GM12878 (cell line): ENCODE results near the gene OGFOD2. TPM values are rescaled to one million over a fixed set of nuclear protein-coding genes. Genes with fewer than 3 reads are reported as not detected.
A peak's percentile ranks its signal among the peaks of the same experiment; 100 is the strongest.

ENCODE experiments used
- ATAC-seq: fragments of 200-7000 bp; cut with Tn5 transposase; 3 replicates; pipeline ENCODE4 v1.9.1; 2020; ENCODE audit warnings: mild to moderate bottlenecking, moderate library complexity
- BruUV-seq: library from RNA; stranded (reverse); fragments of 400-500 nt; replicated peaks from 2 replicates; lab custom pipeline; 2021; lab: Mats Ljungman, UMichigan
- CTCF ChIA-PET: fragments of 300-600 bp; sonication (Branson Sonifier 250); formaldehyde crosslinking; extraction: SDS; loops from one replicate; lab custom pipeline; 2021; ENCODE audit warnings: inconsistent platforms; lab: Yijun Ruan, JAX
- POLR2A ChIA-PET: fragments of 350-600 bp; formaldehyde crosslinking; extraction: SDS; loops from one replicate; lab custom pipeline; 2021; ENCODE audit warnings: inconsistent platforms; lab: Charles Lee
- RAD21 ChIA-PET: fragments of 300-600 bp; sonication (Branson Sonifier 250); formaldehyde crosslinking; loops from one replicate; lab custom pipeline; 2023; ENCODE audit warnings: antibody characterized with exemption; ENCODE audit not compliant: unreplicated experiment; lab: Charles Lee
- SMC1A ChIA-PET: fragments of 300-600 bp; sonication (Branson Sonifier 250); formaldehyde crosslinking; loops from one replicate; lab custom pipeline; 2023; ENCODE audit not compliant: unreplicated experiment, uncharacterized antibody; lab: Charles Lee
- DNase-seq: peaks from one replicate; pipeline ENCODE4 v3.0.0-alpha.2; 2011; ENCODE audit warnings: low read depth, low spot score
- FAIRE-seq: peaks from 3 replicates; lab custom pipeline; 2011; peaks lifted over from hg19 to GRCh38; lab: Jason Lieb, UNC
- H2AFZ ChIP-seq: 2 replicates; pipeline ENCODE4 v1.6.0; 2011; ENCODE audit warnings: low read depth, low read length, control low read depth; ENCODE audit not compliant: control insufficient read depth
- H3K27ac ChIP-seq: 2 replicates; pipeline ENCODE4 v1.5.1; 2011; ENCODE audit warnings: control low read depth; ENCODE audit not compliant: control insufficient read depth, insufficient read depth
- H3K27me3 ChIP-seq, 2 experiments: replicated peaks in 1 of 2; 2 replicates each; pipeline versions ENCODE4 v1.6.0 to v1.6.1; 2011; ENCODE audit warnings: low read length in 1 of 2; ENCODE audit not compliant: control insufficient read depth in 2 of 2, insufficient read depth in 2 of 2
- H3K36me3 ChIP-seq, 2 experiments: 2 replicates each; pipeline ENCODE4 v1.5.1; 2011; ENCODE audit warnings: low read length in 1 of 2; ENCODE audit not compliant: control insufficient read depth in 2 of 2, insufficient read depth in 2 of 2
- H3K4me1 ChIP-seq: 2 replicates; pipeline ENCODE4 v1.6.1; 2011; ENCODE audit warnings: mild to moderate bottlenecking, low read length, moderate library complexity, mixed read lengths; ENCODE audit not compliant: control insufficient read depth, insufficient read depth
- H3K4me2 ChIP-seq: 2 replicates; pipeline ENCODE4 v1.6.0; 2011; ENCODE audit warnings: control low read depth; ENCODE audit not compliant: control insufficient read depth, insufficient read depth
- H3K4me3 ChIP-seq: fragments of 200-600 bp; sonication (generic); 2 replicates; pipeline ENCODE4 v1.5.1; 2016
- H3K79me2 ChIP-seq: 2 replicates; pipeline ENCODE4 v1.6.0; 2011; ENCODE audit warnings: low read length; ENCODE audit not compliant: control insufficient read depth, insufficient read depth
- H3K9ac ChIP-seq: 2 replicates; pipeline ENCODE4 v1.8.0; 2011; ENCODE audit warnings: low read length, control low read depth, mixed read lengths; ENCODE audit not compliant: control insufficient read depth, insufficient read depth
- H3K9me3 ChIP-seq: replicated peaks from 3 replicates; pipeline ENCODE4 v1.5.1; 2011; ENCODE audit warnings: mild to moderate bottlenecking, low read length; ENCODE audit not compliant: control insufficient read depth, insufficient read depth
- H4K20me1 ChIP-seq: 2 replicates; pipeline ENCODE4 v1.6.0; 2011; ENCODE audit not compliant: control insufficient read depth, insufficient read depth
- ATF7 ChIP-seq: fragments of 450-650 bp; IDR thresholded peaks from 2 replicates; pipeline ENCODE4 v1.6.1; 2016; ENCODE audit warnings: low read depth, mild to moderate bottlenecking
- BCL11A ChIP-seq: IDR thresholded peaks from 2 replicates; pipeline ENCODE4 v1.6.1; 2011; ENCODE audit warnings: low read depth, low read length
- BRCA1 ChIP-seq: IDR thresholded peaks from 2 replicates; pipeline ENCODE4 v1.6.1; 2011; ENCODE audit warnings: low read depth, low read length, improper control_type of control experiment
- CHD2 ChIP-seq: IDR thresholded peaks from 2 replicates; pipeline ENCODE4 v1.6.1; 2011; ENCODE audit warnings: low read depth, low read length, improper control_type of control experiment, borderline replicate concordance
- GATAD2B ChIP-seq: fragments of 450-650 bp; conservative IDR thresholded peaks from 2 replicates; pipeline ENCODE4 v1.6.1; 2017; ENCODE audit warnings: low read depth, mild to moderate bottlenecking, moderate library complexity
- HDAC2 ChIP-seq: fragments of 200-600 bp; sonication (generic); IDR thresholded peaks from 2 replicates; pipeline ENCODE4 v1.6.1; 2017
- HDGF ChIP-seq: fragments of 450-650 bp; IDR thresholded peaks from 2 replicates; pipeline ENCODE4 v1.6.1; 2016; ENCODE audit warnings: antibody characterized with exemption
- IKZF1 ChIP-seq: fragments of 450-650 bp; conservative IDR thresholded peaks from 2 replicates; pipeline ENCODE4 v1.6.1; 2017; ENCODE audit warnings: antibody characterized with exemption, mild to moderate bottlenecking
- IRF4 ChIP-seq: IDR thresholded peaks from 2 replicates; pipeline ENCODE4 v1.6.1; 2011; ENCODE audit warnings: low read depth, low read length
- MTA3 ChIP-seq: IDR thresholded peaks from 2 replicates; pipeline ENCODE4 v1.6.1; 2012; ENCODE audit warnings: low read length, inconsistent platforms, borderline replicate concordance
- MYB ChIP-seq: fragments of 150-350 bp; IDR thresholded peaks from 2 replicates; pipeline ENCODE4 v1.6.1; 2014; ENCODE audit warnings: mild to moderate bottlenecking, low read depth, low read length, borderline replicate concordance
- NFIC ChIP-seq: IDR thresholded peaks from 2 replicates; pipeline ENCODE4 v1.6.1; 2012; ENCODE audit warnings: low read depth, mild to moderate bottlenecking, inconsistent platforms, low read length, moderate library complexity
- NFYA ChIP-seq: IDR thresholded peaks from 2 replicates; pipeline ENCODE4 v1.6.1; 2011; ENCODE audit warnings: low read depth, mild to moderate bottlenecking, low read length, improper control_type of control experiment, borderline replicate concordance
- NRF1 ChIP-seq: conservative IDR thresholded peaks from 2 replicates; pipeline ENCODE4 v1.6.1; 2011; ENCODE audit warnings: mild to moderate bottlenecking, low read depth, low read length, improper control_type of control experiment
- SIX5 ChIP-seq: IDR thresholded peaks from 2 replicates; pipeline ENCODE4 v1.6.1; 2011; ENCODE audit warnings: mild to moderate bottlenecking, low read depth, low read length, moderate library complexity; ENCODE audit not compliant: severe bottlenecking
- SPI1 ChIP-seq: IDR thresholded peaks from 2 replicates; pipeline ENCODE4 v1.6.1; 2011; ENCODE audit warnings: low read depth, mild to moderate bottlenecking, low read length, moderate library complexity, borderline replicate concordance; ENCODE audit not compliant: insufficient read depth
- TBL1XR1 ChIP-seq: IDR thresholded peaks from 2 replicates; pipeline ENCODE4 v1.6.1; 2012; ENCODE audit warnings: low read depth, low read length, improper control_type of control experiment
- TCF7 ChIP-seq: IDR thresholded peaks from 2 replicates; pipeline ENCODE4 v1.6.1; 2014; ENCODE audit warnings: antibody characterized with exemption, borderline replicate concordance
- ZNF622 ChIP-seq: fragments of 450-650 bp; IDR thresholded peaks from 2 replicates; pipeline ENCODE4 v1.6.1; 2017; ENCODE audit warnings: mild to moderate bottlenecking, inconsistent platforms
- WGBS: methylation state at CpG from one replicate; pipeline ENCODE4 v1.1.6; 2016; ENCODE audit warnings: low lambda C conversion rate; ENCODE audit not compliant: insufficient replicate concordance, insufficient coverage; ENCODE audit errors: missing lambda C conversion rate; 5-methylcytosine and 5-hydroxymethylcytosine counted together
- in situ Hi-C: fragments of 300-500 bp; cut with MboI; formaldehyde crosslinking; loops from 9 replicates; pipeline ENCODE4 v1.14.3; 2018; ENCODE audit warnings: mixed read lengths
- intact Hi-C: fragments of 100-400 bp; cut with micrococcal nuclease; formaldehyde crosslinking; loops from one replicate; pipeline ENCODE4 v1.14.2; 2022; ENCODE audit not compliant: unreplicated experiment
- polyA plus RNA-seq, 11 experiments: library from polyadenylated mRNA; depleted of rRNA in 4 of 11; unstranded in 6 of 11; stranded (reverse) in 5 of 11; fragments of >200 nt; fragmentation: Nextera tagmentation in 4 of 11; fragmentation: Illumina TruSeq in 1 of 11; extraction: Ambion mirVana in 4 of 11; extraction: Trizol in 1 of 11; gene quantifications; 1 replicate in 1 of 11; 2 replicates in 10 of 11; pipeline versions ENCODE4 v1.2.1 to v1.2.3, GENCODE V29; 2011 to 2016; ENCODE audit warnings: inconsistent platforms in 2 of 11, missing spikeins in 2 of 11, low read depth in 1 of 11
- total RNA-seq, 4 experiments: library from RNA; depleted of rRNA in 3 of 4; stranded (reverse); fragments of >200 nt in 3 of 4; fragmentation: Illumina TruSeq in 1 of 4; extraction: Trizol in 1 of 4; gene quantifications; 2 replicates each; pipeline versions ENCODE4 v1.2.1 to v1.2.3, GENCODE V29; 2013 to 2021
- TF ChIP-seq, protein P1 (sequence below): fragments of 450-650 bp; IDR thresholded peaks from 2 replicates; pipeline ENCODE4 v1.6.1; 2017; ENCODE audit warnings: mild to moderate bottlenecking
- TF ChIP-seq, protein P2 (sequence below): fragments of 450-650 bp; IDR thresholded peaks from 2 replicates; pipeline ENCODE4 v1.6.1; 2017; ENCODE audit warnings: borderline replicate concordance
- TF ChIP-seq, protein P3 (sequence below): IDR thresholded peaks from 2 replicates; pipeline ENCODE4 v1.6.1; 2012; ENCODE audit warnings: low read depth, low read length, improper control_type of control experiment

Gene OGFOD2
- total and polyA plus RNA-seq, 10 of the 15 experiments (the other 5 are each of a cell fraction or from before 2014, with no cell fraction given) = 0.93 to 29.2 (median 16.3) TPM

DNA sequence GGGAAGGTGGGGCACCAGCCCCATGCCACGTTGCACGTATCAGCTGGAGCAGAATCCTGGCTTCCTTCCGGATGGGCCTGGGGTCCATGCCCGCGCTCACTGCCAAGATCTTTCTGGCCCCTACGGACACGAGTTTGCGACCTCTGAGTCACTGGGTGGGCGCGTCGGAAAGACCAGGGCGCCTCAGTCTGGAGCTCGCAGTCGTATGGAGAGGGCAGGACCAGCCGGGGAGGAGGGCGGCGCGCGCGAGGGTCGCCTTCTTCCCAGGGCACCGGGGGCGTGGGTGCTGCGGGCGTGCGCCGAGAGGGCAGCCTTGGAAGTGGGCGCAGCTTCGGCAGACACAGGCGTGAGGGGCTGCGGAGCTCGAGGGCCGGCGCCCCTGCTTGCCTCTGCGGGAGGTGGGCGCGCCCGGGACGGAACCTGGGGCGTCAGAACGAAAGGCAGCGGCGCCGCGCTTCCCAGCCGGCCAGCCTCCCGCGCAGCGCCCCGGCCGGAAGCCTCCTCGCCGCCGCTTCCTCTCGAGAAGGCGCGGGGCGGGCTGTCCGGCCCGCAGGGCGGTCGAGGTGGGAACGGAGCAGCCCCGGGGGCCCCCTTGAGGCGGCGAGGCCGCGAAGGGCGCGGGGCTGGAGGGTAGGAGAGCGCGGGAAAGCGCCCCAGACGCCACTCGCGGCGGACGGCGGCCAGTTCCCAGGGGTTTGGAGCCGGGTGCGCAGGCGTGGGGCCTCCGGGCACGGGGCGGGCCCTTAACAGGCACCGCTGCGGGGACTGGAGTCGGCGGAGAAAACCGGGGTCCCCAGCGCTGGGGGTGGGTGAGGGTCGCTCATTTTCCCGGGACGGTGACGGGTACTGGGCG lies 5.4 kb downstream of the OGFOD2 start, which contains the start of gene ARL6IP4:
Gene ARL6IP4, plus strand, starts transcription at position 499 of the 853 bp plus-strand sequence. CDS start 459 bp downstream, outside the sequence.
- under 1% methylated on average over 65 of the region's 96 CpGs for WGBS
- Histone ChIP-seq H3K27me3 (no peaks in the 10 kb centered on the region), H3K4me2 (peak within 1 kb of the TSS; percentile 82), H3K9ac (peak within 1 kb of the TSS; percentile 83), H3K79me2 (peaks cover 35% of the 10 kb centered on the region), H3K4me1 (peaks cover 30% of the 10 kb centered on the region), H3K4me3 (peak within 1 kb of the TSS; percentile 96), H3K27ac (peak within 1 kb of the TSS; percentile 75), H2AFZ (peak within 1 kb of the TSS; percentile 80), H3K36me3 (peaks cover 0 to 6% of the 10 kb centered on the region in 2 experiments; a peak in 2 of 4 replicates), H3K9me3 (no peaks in the 10 kb centered on the region), H4K20me1 (no peaks in the 10 kb centered on the region)
- in situ Hi-C loops (no loop called here), intact Hi-C loops (no loop called here)
- RAD21 ChIA-PET = interaction anchor here (1.6 kb wide), 1 partner anchor 258 kb away, joined by 5 read pairs; no protein-coding TSS in a partner anchor
- ATAC-seq (peak; percentile 92), DNase-seq (no peak), FAIRE-seq (no peak)
- SMC1A ChIA-PET = interaction anchor here (0.7 to 1.7 kb wide), 2 partner anchors 10 to 174 kb away, joined by 3 read pairs; no protein-coding TSS in a partner anchor
- BruUV-seq = no TSS peak
- POLR2A ChIA-PET = interaction anchor here (0.5 to 2.0 kb wide), 4 partner anchors 109 to 399 kb away, joined by 3 to 8 read pairs (median 5); partner anchors contain the start of genes MPHOSPH9 and MTRFR
- CTCF ChIA-PET = interaction anchor here (2.1 kb wide), 1 partner anchor 257 kb away, joined by 7 read pairs; no protein-coding TSS in a partner anchor
- no peak for TF ChIP-seq TCF7
- TF ChIP-seq SIX5 = peak; percentile 62
- TF ChIP-seq HDAC2 = no peak
- no peak for TF ChIP-seq SPI1
- TF ChIP-seq ZNF622 = no peak
- TF ChIP-seq BCL11A = no peak
- no peak for TF ChIP-seq NFYA
- TF ChIP-seq HDGF = peak; percentile 36; the same call in 1 of the 2 replicates
- TF ChIP-seq CHD2 = peak; percentile 51; the same call in 1 of the 2 replicates
- TF ChIP-seq, protein P1, sequence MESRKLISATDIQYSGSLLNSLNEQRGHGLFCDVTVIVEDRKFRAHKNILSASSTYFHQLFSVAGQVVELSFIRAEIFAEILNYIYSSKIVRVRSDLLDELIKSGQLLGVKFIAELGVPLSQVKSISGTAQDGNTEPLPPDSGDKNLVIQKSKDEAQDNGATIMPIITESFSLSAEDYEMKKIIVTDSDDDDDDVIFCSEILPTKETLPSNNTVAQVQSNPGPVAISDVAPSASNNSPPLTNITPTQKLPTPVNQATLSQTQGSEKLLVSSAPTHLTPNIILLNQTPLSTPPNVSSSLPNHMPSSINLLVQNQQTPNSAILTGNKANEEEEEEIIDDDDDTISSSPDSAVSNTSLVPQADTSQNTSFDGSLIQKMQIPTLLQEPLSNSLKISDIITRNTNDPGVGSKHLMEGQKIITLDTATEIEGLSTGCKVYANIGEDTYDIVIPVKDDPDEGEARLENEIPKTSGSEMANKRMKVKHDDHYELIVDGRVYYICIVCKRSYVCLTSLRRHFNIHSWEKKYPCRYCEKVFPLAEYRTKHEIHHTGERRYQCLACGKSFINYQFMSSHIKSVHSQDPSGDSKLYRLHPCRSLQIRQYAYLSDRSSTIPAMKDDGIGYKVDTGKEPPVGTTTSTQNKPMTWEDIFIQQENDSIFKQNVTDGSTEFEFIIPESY = no peak
- peak; percentile 90 for TF ChIP-seq IKZF1
- no peak for TF ChIP-seq NFIC
- TF ChIP-seq, protein P2, sequence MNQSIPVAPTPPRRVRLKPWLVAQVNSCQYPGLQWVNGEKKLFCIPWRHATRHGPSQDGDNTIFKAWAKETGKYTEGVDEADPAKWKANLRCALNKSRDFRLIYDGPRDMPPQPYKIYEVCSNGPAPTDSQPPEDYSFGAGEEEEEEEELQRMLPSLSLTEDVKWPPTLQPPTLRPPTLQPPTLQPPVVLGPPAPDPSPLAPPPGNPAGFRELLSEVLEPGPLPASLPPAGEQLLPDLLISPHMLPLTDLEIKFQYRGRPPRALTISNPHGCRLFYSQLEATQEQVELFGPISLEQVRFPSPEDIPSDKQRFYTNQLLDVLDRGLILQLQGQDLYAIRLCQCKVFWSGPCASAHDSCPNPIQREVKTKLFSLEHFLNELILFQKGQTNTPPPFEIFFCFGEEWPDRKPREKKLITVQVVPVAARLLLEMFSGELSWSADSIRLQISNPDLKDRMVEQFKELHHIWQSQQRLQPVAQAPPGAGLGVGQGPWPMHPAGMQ = no peak
- TF ChIP-seq NRF1 = peak; percentile 29; the same call in 1 of the 2 replicates
- no peak for TF ChIP-seq TBL1XR1
- TF ChIP-seq MYB = no peak
- TF ChIP-seq MTA3 = no peak
- peak; percentile 77 for TF ChIP-seq GATAD2B
- TF ChIP-seq, protein P3, sequence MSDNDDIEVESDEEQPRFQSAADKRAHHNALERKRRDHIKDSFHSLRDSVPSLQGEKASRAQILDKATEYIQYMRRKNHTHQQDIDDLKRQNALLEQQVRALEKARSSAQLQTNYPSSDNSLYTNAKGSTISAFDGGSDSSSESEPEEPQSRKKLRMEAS = peak; percentile 32; the same call in 1 of the 2 replicates
- TF ChIP-seq BRCA1 = no peak
- TF ChIP-seq ATF7 = no peak
- no peak for TF ChIP-seq IRF4
